Suprapubic skin (tissue), 4 donors: ENCODE measurements around the gene USP22. TPM values are rescaled to one million over a fixed set of nuclear protein-coding genes. Genes with fewer than 3 reads are reported as not detected.

Source experiments
- DNase-seq, 2 donors: peaks; one replicate each; pipeline ENCODE4 v3.0.0-alpha.2; 2019; ENCODE audit warnings: low spot score in 2 of 2
- H3K27ac ChIP-seq: fragments of 200-600 bp; sonication (generic); one replicate; pipeline ENCODE4 v1.5.1; 2019
- H3K27me3 ChIP-seq: fragments of 200-600 bp; sonication (generic); one replicate; pipeline ENCODE4 v1.5.1; 2019
- H3K36me3 ChIP-seq: fragments of 200-600 bp; sonication (generic); one replicate; pipeline ENCODE4 v1.5.1; 2019
- H3K4me1 ChIP-seq: fragments of 200-600 bp; sonication (generic); one replicate; pipeline ENCODE4 v1.5.1; 2019
- H3K4me3 ChIP-seq: fragments of 200-600 bp; sonication (generic); one replicate; pipeline ENCODE4 v1.5.1; 2019; ENCODE audit warnings: mild to moderate bottlenecking
- H3K9me3 ChIP-seq: fragments of 200-600 bp; sonication (generic); one replicate; pipeline ENCODE4 v1.5.1; 2019
- EP300 ChIP-seq: sonication (generic); formaldehyde crosslinking; IDR thresholded peaks from one replicate; pipeline ENCODE4 v1.6.1; 2017; ENCODE audit warnings: antibody characterized with exemption
- POLR2A ChIP-seq, 2 donors: fragments of 450-650 bp; IDR thresholded peaks; one replicate each; pipeline ENCODE4 v1.6.1; 2017; ENCODE audit warnings: antibody characterized with exemption in 2 of 2, mild to moderate bottlenecking in 2 of 2, moderate library complexity in 2 of 2
- POLR2AphosphoS5 ChIP-seq, 3 donors: sonication (generic); formaldehyde crosslinking; IDR thresholded peaks; one replicate each; pipeline ENCODE4 v1.6.1; 2017; ENCODE audit warnings: antibody characterized with exemption in 3 of 3
- WGBS: methylation state at CpG from one replicate; pipeline ENCODE4 v1.1.5; 2018; 5-methylcytosine and 5-hydroxymethylcytosine counted together
- total RNA-seq, 4 donors: library from RNA; depleted of rRNA; stranded (reverse); fragments of >200 nt; gene quantifications; one replicate each; pipeline ENCODE4 v1.1.0, GENCODE V29; 2016
- TF ChIP-seq, protein P1 (sequence below), 2 donors: fragments of 200-600 bp in 1 of 2; fragments of 450-650 bp in 1 of 2; sonication (generic) in 1 of 2; IDR thresholded peaks; one replicate each; pipeline ENCODE4 v1.5.1; 2016 to 2019; ENCODE audit warnings: antibody characterized with exemption in 2 of 2, mild to moderate bottlenecking in 1 of 2, moderate library complexity in 1 of 2

USP22 gene
- total RNA-seq, 4 donors from 2014 or later: 116 to 166 (median 152) TPM

DNA sequence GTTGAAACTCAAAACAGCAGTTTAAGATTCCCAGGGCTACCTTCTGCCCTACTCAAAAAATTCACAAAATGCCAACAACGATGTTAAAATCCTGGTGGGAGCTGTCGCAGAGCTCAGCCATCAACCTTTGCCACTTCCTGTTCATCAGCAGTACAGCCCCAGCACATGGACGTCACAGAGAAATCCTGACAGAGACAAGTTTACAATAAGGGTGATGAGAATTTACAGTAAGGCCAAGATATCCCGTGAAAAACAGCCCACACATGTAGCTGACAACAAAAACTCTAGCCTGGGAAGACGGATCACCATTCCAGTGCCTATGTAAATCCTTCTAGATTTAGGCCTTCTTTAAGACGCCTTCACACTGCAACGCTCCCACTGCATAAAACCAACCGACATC lies 18.8 kb downstream of the USP22 start:
- 52% methylated on average over 8 of the region's 8 CpGs for WGBS
- peaks cover 20% of the 10 kb centered on the region for H3K4me1 ChIP-seq
- TF ChIP-seq POLR2A (IDR thresholded peaks at IDR 0.05) (no peak), EP300 (no peak)
- H3K27ac ChIP-seq: no peak overlapping the region
- no peaks in the 10 kb centered on the region for H3K27me3 ChIP-seq
- DNase-seq: no peak
- H3K36me3 ChIP-seq: peaks cover 64% of the 10 kb centered on the region
- H3K4me3 ChIP-seq: no peak overlapping the region
- no peaks in the 10 kb centered on the region for H3K9me3 ChIP-seq

DNA sequence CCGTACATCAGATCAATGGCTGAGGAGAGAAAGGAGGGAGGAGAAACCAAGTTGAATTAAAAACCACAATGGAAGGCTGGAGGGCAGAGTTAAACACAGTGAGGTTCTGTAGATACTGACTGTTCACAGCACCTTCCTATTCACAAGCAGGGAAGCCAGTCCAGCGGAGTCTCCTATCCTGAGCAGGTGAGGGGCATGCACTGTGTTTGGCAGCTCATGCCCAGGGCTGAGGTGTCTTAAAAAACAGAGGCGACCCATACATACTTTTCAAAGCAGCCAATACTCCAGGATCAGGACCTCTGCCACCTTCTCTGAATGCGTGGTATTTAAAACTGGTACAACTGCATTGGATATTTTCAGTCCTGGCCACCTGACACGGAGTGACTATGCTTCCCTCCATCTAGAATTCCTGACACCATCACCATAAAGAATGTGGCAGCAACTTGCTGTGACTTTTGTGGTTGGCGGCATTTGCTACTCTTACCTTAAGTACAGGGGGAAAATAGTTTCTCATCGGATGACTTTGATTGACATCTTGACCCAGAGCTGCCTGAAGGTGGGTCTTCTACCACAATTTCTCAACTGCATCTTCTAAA lies 21.5 kb downstream of the USP22 start:
- no peaks in the 10 kb centered on the region for H3K9me3 ChIP-seq
- WGBS: 87% methylated on average over 7 of the region's 7 CpGs
- peaks cover 13% of the 10 kb centered on the region for H3K4me1 ChIP-seq
- peak in 1 of 2 donors; percentile 19 for DNase-seq
- TF ChIP-seq, protein P1, sequence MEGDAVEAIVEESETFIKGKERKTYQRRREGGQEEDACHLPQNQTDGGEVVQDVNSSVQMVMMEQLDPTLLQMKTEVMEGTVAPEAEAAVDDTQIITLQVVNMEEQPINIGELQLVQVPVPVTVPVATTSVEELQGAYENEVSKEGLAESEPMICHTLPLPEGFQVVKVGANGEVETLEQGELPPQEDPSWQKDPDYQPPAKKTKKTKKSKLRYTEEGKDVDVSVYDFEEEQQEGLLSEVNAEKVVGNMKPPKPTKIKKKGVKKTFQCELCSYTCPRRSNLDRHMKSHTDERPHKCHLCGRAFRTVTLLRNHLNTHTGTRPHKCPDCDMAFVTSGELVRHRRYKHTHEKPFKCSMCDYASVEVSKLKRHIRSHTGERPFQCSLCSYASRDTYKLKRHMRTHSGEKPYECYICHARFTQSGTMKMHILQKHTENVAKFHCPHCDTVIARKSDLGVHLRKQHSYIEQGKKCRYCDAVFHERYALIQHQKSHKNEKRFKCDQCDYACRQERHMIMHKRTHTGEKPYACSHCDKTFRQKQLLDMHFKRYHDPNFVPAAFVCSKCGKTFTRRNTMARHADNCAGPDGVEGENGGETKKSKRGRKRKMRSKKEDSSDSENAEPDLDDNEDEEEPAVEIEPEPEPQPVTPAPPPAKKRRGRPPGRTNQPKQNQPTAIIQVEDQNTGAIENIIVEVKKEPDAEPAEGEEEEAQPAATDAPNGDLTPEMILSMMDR (IDR thresholded peaks at IDR 0.05): no peak
- no peak for TF ChIP-seq POLR2A (IDR thresholded peaks at IDR 0.05)
- TF ChIP-seq POLR2AphosphoS5 (IDR thresholded peaks at IDR 0.05): no peak
- TF ChIP-seq EP300: no peak
- no peak overlapping the region for H3K4me3 ChIP-seq
- H3K36me3 ChIP-seq: peaks cover 73% of the 10 kb centered on the region
- H3K27me3 ChIP-seq: no peaks in the 10 kb centered on the region
- no peak overlapping the region for H3K27ac ChIP-seq

DNA sequence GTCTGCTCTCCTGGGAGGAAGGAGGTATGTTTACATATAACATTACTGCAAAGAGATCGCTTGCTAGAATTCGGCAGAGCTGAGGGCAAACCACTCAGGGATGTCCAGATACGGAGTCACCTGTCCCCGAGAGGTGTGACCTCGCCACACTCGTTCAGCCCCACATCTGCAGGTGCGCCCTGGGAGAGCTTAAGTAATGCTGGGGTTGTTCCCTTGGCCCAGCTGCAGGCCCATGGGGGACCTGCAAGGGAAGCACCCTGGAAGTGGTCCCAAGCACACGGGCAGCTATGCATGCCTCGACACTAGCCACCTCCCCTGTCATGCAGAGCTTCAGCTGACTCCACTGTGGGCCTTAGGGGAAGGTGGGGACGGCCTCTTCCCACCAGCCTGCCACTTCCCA lies 22.2 kb downstream of the USP22 start:
- DNase-seq: no peak
- TF ChIP-seq, protein P1 (IDR thresholded peaks at IDR 0.05): no peak
- TF ChIP-seq POLR2AphosphoS5 (IDR thresholded peaks at IDR 0.05) (no peak), EP300 (no peak), POLR2A (IDR thresholded peaks at IDR 0.05) (no peak)
- WGBS: 63% methylated on average over 10 of the region's 10 CpGs
- Histone ChIP-seq H3K27ac (no peak overlapping the region), H3K9me3 (no peaks in the 10 kb centered on the region), H3K4me3 (no peak overlapping the region), H3K36me3 (peaks cover 73% of the 10 kb centered on the region), H3K4me1 (peaks cover 13% of the 10 kb centered on the region), H3K27me3 (no peaks in the 10 kb centered on the region)

DNA sequence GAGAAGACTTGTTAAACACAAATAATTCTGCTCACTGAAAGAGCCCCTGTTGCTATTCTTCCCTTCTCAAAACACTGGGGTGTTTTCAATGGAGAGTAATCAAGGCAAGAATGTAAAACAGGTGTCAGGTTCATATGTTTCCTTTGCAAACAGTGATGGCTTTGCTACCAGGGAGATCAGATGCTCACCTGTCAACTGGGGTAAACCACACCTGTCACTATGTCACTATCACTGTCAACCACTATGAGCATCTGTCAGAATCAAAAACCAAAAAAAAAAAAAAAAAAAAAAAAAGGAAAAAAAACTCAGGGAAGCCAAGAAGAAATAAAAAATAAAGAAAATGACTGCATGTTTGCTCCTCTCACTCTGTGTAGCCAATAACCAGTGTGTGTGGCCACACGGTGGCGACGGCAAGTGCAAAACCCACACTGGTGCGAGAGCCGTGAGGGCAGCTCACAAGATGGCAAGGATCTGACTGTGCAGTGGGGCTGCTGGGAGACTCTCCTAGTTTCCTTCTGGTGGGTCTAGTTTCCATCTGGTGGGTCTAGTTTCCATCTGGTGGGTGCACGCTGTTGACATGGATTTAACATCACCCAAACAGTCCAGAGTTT lies 22.7 kb downstream of the USP22 start:
- TF ChIP-seq EP300: no peak
- no peak for TF ChIP-seq POLR2A (IDR thresholded peaks at IDR 0.05)
- TF ChIP-seq, protein P1 (IDR thresholded peaks at IDR 0.05): no peak
- DNase-seq: no peak
- peaks cover 13% of the 10 kb centered on the region for H3K4me1 ChIP-seq
- H3K9me3 ChIP-seq: no peaks in the 10 kb centered on the region
- H3K4me3 ChIP-seq: no peak overlapping the region
- H3K27ac ChIP-seq: no peak overlapping the region
- peaks cover 75% of the 10 kb centered on the region for H3K36me3 ChIP-seq
- H3K27me3 ChIP-seq: no peaks in the 10 kb centered on the region
- 66% methylated on average over 6 of the region's 6 CpGs for WGBS

DNA sequence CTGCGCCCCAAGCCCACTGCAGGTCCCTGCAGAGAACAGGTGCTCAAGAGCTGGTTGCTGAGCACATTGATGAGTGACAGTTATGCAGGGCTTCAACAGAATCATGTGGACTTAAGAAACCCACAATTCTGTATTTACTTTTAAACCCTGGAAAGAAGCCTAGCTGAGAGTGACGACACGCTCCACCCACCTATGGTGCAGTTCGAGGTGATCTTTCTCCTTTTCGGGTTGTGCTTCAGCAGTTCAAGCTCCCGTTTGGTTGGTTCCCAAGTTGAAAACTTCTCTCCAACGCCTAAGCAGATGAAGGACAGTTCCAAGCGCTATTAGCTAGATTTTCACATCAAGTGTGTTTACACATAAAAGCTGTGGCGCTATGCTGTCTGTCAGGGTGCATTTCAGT lies 23.9 kb downstream of the USP22 start:
- Histone ChIP-seq H3K9me3 (no peaks in the 10 kb centered on the region), H3K4me1 (peaks cover 10% of the 10 kb centered on the region), H3K27ac (no peak overlapping the region), H3K36me3 (peaks cover 78% of the 10 kb centered on the region), H3K4me3 (no peak overlapping the region), H3K27me3 (no peaks in the 10 kb centered on the region)
- TF ChIP-seq, protein P1 (IDR thresholded peaks at IDR 0.05): no peak
- TF ChIP-seq POLR2AphosphoS5 (IDR thresholded peaks at IDR 0.05) (no peak), EP300 (no peak), POLR2A (IDR thresholded peaks at IDR 0.05) (no peak)
- no peak for DNase-seq
- WGBS: 90% methylated on average over 9 of the region's 9 CpGs
